Stimulated activated CD4-positive, alpha-beta T cell treated with anti-CD3 and anti-CD28 coated beads, Interleukin-2, amount 100 ng/mL, for 24 hours (primary cell): Measurements from ENCODE around the gene PAX3.

Experiments
- DNase-seq, 2 donors: peaks; one replicate each; pipeline ENCODE4 v3.0.0-alpha.2; 2020

Gene PAX3

DNA sequence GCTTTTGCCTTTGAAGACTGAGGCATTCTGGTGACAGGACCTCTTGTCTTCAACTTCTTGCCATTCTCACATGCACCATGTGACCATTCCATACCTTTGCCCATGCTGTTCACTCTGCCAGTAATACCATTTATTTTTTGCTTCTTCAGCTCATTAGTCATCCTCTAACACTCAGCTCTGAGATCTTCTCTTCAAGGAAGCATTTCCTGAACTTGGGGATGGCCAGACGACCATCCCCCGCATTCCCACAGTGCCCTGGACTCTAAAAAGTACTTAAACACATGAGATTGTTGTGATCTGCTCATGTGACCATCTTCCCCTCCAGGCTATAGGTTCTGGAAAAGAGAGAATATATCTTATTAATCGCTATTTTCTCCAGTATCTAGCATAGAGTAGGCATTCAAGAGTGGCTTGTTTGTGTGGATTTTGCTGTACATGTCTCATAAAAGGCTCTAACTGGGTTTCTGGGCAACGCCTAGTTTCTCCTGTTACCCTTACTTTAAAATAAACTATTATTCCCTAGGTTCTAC is 33.9 kb downstream of the PAX3 start:
- no peak for DNase-seq

DNA sequence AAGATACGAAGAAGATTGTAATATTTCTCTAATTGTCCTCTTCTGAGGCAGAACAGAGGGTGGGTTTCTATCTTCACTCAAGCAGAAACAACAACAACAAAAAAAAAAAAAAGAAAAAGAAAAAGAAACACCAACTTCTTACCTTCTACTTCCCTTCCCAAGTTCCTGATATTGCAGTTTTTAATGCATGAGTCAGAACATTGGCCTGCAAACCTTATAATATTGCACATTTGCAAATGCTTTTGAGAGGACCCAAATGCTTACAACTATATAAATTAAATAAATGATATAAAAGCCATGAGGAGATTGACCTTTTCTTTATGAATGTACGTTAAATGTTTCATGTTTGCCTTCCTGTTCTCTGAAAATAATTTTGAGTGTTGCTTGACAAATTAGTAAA is 37.3 kb downstream of the PAX3 start:
- DNase-seq, result no peak

GRCh38 chr2:222257645-222258044 is 41.2 kb downstream of the PAX3 start:
- no peak for DNase-seq

DNA sequence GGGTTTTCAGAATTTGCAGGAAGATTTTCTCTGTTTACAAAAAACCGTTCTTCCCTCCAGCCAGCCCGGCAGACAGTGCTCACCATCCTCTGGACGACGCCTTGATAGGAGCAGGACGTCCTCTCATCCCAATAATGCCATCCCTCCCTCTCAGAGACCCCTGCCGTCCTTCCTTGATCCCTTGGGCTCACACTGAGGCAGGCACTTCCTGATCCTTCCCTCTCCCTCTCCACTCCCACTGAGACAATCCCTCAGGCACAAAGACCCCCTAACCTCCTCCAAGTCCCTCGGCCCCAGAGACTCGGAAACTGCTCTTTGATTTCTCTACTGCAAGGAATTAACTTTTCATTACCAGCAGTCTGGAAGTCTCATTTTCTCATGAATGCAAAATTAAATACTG is 42.5 kb downstream of the PAX3 start:
- DNase-seq, result no peak

DNA sequence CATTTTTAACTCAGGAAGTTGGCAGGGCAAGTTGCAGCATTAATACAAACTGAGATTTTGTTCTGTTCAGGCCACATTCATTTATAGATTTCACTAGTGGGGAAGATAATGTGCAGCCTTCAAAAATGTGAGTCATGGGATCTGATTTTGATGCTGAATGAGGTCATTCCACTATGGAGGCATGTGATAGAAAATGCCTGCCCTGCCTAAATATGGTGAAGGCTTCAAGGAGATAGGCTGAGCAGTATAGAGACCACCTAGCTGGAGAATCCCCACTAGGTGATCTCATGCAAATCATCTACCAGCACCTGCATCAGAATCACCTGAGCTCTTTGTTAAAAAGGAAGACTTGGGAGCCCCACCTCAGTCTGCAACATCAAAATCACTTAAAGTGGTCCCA is 43.7 kb downstream of the PAX3 start:
- DNase-seq, result no peak

GRCh38 chr2:222250313-222250712 is 48.5 kb downstream of the PAX3 start:
- DNase-seq, result no peak

DNA sequence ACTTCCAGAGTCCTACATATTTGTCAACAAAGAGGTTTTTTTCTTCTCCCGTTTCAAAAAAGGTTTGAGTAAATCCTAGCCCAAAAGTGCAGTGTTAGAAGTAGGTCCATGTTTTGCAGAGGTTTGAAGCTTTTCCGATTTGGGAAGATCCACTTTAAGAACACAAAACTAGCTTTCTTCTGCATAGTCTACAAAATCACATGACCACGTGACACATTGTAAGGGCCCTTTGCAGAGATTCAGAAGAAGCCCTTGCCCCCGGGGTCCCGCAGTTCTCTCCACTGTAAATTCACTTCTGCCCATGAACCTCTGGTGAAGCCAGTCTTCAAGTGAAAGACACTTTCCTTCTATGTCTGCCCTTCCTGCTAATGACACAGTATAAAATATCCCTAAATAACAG is 49.4 kb downstream of the PAX3 start:
- no peak for DNase-seq

DNA sequence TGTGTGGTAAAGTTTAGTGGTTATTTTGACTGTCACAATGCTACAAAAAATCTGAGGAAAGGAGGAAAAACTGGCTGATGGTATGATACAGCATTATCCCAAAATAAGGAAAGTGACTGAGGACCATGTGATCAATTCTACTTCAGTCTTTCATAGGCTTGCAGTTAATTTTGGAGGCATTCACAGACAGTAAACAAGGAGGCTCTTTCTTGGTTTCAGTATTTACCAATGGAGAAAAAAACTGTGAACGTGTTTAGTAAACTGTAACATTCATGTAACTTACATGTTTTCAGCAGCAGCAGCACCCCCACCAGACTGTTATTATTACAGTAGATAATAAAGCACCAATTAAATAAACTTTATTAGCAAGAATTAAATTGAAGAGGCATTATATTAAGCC is 50.0 kb downstream of the PAX3 start:
- no peak for DNase-seq

DNA sequence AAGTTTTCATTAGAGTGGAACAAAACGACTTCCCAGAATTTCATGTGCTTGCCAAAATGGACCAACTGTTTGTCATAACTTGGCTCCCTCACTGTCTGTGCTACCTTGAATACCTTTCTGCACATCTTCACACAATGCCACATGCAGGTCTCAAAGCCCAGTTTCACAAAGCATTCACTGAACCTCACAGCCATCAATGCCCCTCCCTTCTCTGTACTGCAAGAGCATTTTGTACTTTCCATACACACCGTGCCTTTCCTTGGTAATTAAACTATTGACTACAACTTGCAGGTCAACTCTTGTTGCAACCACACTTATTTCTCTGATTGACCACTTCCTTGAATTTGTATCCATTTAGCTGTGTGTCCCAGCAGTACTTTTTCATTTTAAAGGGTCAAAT is 50.5 kb downstream of the PAX3 start:
- DNase-seq, result no peak

DNA sequence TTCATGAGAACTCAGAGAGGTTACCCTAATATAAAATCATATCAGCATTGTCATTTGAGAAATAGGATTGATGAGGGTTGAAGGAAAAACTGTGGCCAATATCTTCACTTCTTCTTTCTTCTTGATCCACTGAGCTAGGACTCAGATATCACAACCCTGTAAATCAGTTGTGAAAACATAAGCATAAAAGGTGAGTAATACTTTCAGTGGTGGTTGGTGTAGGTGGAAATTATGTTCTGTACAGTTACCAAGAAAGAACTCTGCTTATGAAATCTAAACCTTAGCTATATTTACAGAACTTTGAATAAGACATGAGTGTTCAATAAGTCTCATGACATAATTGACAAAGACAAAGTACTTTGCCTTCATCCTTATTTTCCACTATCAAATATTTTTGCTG is 56.3 kb downstream of the PAX3 start:
- DNase-seq, result no peak

DNA sequence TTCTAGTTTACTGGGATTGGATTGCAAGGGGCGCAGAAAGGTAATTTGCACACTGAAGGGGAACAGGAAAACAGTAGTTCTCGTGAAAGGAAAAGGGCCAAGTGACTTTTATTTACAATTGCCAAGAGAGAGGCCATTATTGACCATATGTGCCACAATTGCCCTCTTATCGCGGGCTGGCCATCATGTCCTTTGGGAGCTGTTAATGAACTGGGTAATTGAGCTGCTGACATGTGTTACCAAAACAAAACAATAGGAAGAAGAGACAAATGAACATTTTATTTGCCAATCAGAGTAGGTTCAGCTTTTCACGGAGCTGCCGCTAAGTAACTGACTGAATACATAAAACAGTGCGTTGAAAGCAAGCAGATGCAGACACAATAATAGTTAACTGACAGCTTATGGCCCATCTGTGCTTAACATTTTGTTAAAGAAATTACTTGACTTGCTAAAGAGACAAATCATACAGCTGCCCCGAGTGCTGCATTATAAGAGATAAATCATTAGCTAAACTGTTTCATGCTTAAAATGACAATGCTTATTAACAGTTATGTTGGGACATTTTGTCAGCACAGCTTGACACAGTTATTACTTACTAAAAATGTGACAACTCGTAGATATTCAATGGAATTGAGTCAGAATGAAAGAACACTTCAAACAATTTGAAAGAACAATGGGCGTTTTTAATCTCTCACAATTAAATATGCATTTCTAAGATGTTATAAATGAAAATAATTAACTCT is 57.5 kb downstream of the PAX3 start:
- no peak for DNase-seq

GRCh38 chr2:222240676-222241049 is 58.1 kb downstream of the PAX3 start:
- no peak for DNase-seq

DNA sequence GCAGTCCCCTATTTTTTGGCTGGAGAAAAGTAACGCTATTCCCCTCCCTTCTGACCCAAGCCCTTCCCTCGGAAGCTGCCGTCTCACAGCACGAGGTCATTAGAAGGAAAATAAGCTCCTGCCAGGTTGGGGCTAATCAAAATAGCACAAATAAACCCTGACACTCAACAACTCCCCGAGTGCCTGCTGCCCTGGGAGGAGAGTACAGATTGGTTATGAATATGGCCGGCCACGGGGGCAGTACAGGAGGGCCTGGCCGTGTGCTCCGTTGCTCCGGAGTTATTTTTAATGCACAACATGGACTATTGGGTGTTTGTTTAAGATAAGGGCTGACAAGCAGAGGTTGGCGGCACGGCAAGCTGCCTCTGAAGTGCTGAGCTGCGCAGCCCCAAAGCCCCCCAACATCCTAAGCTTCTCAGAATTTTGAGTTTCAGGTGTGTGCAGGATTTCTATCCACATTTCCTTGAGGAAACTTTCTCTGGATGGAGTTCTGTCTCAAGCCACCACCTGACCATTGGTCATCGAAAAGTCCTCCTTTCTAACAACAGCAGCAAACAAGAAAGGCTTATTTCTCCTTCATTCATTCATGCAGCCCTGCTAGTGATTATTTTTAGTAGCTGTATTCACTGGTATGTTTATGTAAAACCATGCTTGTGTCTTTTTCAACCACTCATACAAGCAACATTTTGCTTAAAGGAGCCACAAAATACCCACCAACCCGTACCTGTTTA is 58.7 kb downstream of the PAX3 start:
- DNase-seq, result no peak

DNA sequence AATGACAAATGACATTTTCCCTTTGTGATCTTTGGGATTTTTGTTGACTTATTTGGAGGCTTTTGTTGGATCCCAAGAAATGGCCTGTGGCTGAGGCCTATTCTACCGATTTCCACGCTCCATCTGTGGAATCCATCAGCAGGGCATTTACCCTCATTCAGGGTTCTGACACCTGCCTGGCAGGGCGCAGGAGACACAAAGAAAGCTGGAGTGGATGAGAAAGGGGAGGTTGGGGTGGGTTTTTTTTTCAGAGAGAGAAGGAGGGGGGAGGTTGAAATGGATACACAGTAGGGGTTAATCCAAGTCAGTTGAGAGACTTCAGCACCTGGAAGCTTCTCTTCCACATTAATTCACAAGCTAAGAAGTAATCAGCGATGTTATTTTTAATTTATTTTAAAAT is 59.7 kb downstream of the PAX3 start:
- DNase-seq, result no peak

GRCh38 chr2:222238072-222238471 is 60.7 kb downstream of the PAX3 start:
- DNase-seq, result no peak

- DNase-seq, result no peak
Measured at GRCh38 chr2:222232839-222233238, 66.0 kb downstream of the PAX3 start.

GRCh38 chr2:222232372-222232771 is 66.4 kb downstream of the PAX3 start:
- no peak for DNase-seq

DNA sequence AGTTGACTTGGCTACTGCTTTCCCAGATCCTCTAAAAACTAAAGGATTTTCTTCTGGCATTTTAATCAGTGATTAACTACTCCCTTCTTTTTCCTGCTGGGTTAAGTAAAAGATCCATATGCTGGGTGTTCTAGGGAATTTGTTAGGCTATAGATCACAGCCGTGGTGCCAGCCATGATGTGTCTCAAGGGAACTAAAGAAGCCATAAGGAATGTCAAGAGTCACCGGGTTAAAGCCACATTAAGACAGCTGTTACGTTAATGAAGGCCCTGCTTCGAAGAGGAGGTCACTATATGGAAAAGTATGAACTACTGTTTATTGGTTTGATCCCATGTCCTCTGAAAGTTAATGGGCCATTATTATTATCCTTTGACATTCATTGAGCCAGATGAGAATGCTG is 70.7 kb downstream of the PAX3 start:
- no peak for DNase-seq

DNA sequence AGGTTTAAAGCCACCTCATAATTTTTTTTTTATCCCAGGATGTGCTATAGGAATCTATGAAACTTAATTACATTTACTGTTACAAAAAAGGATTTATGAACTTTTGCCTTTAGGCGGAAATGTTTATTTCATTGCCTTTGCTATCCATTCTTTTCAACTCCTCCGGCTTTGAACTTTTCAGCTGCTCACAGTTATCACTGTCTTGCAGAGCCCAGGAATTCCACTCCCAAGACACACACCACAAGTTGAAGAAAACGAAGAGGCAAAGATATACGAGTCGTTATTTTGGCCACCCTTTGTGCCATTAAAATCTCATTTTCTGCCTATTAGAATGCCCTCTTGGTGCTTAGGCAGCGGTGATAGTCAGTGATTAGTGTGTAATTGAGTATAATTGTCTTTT is 80.0 kb downstream of the PAX3 start:
- no peak for DNase-seq

GRCh38 chr2:222217712-222218111 is 81.1 kb downstream of the PAX3 start:
- DNase-seq, result no peak

GRCh38 chr2:222214885-222215284 is 83.9 kb downstream of the PAX3 start:
- no peak for DNase-seq

DNA sequence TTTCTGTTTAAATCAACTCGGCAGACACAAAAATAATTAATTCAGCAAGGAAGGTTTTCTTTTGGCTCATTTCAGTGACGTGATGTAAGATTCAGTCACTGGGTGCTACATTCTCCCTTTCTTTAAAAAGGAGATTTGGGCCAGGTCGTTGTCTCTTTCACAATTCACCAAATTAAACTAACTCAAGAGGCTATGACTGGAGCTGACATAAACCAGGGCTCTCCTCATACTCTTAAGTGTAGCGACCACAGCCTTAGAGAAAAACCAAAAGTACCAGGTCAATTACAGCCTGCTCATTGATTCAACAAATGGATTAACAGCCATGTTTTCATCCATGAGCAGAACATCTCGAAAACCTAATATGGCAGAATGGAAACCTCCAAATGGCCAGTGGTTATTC is 85.7 kb downstream of the PAX3 start:
- no peak for DNase-seq

DNA sequence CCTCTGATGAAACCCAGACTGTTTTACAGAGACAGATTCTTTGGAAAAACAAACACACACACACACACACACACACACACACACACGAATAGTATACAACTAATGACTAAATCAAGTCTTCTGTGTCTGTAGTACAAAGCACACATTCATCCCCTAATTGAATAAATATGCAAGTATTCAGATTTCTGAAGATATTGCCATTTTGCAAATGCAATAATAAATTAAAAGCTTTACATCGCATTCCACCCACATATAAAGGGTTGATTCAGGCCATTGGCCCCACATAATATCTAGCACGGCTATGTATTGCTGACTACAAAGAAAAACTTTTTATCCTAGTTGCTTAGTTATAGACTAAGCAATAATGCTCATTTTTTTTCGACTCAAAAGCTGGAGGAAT is 86.2 kb downstream of the PAX3 start:
- no peak for DNase-seq

GRCh38 chr2:222208010-222208690 is 90.6 kb downstream of the PAX3 start:
- DNase-seq, result no peak
